Panc1 (cell line): ENCODE data around the gene HCFC1. TPM values are rescaled to one million over a fixed set of nuclear protein-coding genes. Genes with fewer than 3 reads are reported as not detected.

Experiments
- ATAC-seq: fragments of 200-7000 bp; cut with Tn5 transposase; 2 replicates; pipeline ENCODE4 v1.9.1; 2020; ENCODE audit warnings: mild to moderate bottlenecking, moderate library complexity
- BruUV-seq: library from RNA; stranded (reverse); fragments of 400-500 nt; replicated peaks from 2 replicates; lab custom pipeline; 2021; lab: Mats Ljungman, UMichigan
- CTCF ChIA-PET: fragments of 300-600 bp; sonication (Branson Sonifier 250); formaldehyde crosslinking; loops from one replicate; lab custom pipeline; 2022; ENCODE audit warnings: antibody characterized with exemption; lab: Charles Lee
- POLR2A ChIA-PET: fragments of 300-600 bp; sonication (Branson Sonifier 250); formaldehyde crosslinking; loops from one replicate; lab custom pipeline; 2022; ENCODE audit warnings: antibody characterized with exemption; lab: Charles Lee
- DNase-seq: peaks from one replicate; pipeline ENCODE4 v3.0.0-alpha.2; 2010; ENCODE audit warnings: low read depth, low spot score
- H3K27ac ChIP-seq: 2 replicates; pipeline ENCODE4 v1.5.1; 2011; ENCODE audit warnings: mild to moderate bottlenecking, low read length, inconsistent platforms
- H3K27me3 ChIP-seq: fragments of 200-500 bp; sonication (Bioruptor generic); 2 replicates; pipeline ENCODE4 v1.6.0; 2014; ENCODE audit warnings: low read length, inconsistent platforms; ENCODE audit not compliant: control insufficient read depth, insufficient read depth
- H3K36me3 ChIP-seq: fragments of 200-500 bp; sonication (Bioruptor generic); 2 replicates; pipeline ENCODE4 v1.5.1; 2014; ENCODE audit warnings: inconsistent platforms, mild to moderate bottlenecking, low read length, moderate library complexity; ENCODE audit not compliant: control insufficient read depth, insufficient read depth
- H3K4me1 ChIP-seq: 2 replicates; pipeline ENCODE4 v1.5.1; 2011; ENCODE audit warnings: inconsistent platforms, mild to moderate bottlenecking, low read length, moderate library complexity; ENCODE audit not compliant: control insufficient read depth, insufficient read depth
- H3K4me3 ChIP-seq, 2 experiments: 2 replicates each; pipeline ENCODE4 v1.5.1; 2011 to 2012; ENCODE audit warnings: low read depth in 2 of 2, low read length in 2 of 2, mild to moderate bottlenecking in 2 of 2, inconsistent platforms in 1 of 2, moderate library complexity in 1 of 2
- H3K9me3 ChIP-seq: fragments of 200-500 bp; sonication (Bioruptor generic); 2 replicates; pipeline ENCODE4 v1.5.1; 2014; ENCODE audit warnings: low read depth, mild to moderate bottlenecking, inconsistent platforms, low read length, moderate library complexity; ENCODE audit not compliant: control insufficient read depth, insufficient read depth
- CTCF ChIP-seq: fragments of 450-650 bp; IDR thresholded peaks from 2 replicates; pipeline ENCODE4 v1.5.1; 2017; ENCODE audit warnings: mild to moderate bottlenecking
- POLR2AphosphoS5 ChIP-seq: IDR thresholded peaks from 2 replicates; pipeline ENCODE4 v1.6.1; 2012; ENCODE audit warnings: mild to moderate bottlenecking, low read depth, low read length, moderate library complexity
- REST ChIP-seq, 2 experiments: IDR thresholded peaks; 2 replicates each; pipeline ENCODE4 v1.6.1; 2011 to 2012; ENCODE audit warnings: low read depth in 2 of 2, control low read depth in 1 of 2, low read length in 1 of 2, mild to moderate bottlenecking in 1 of 2, moderate library complexity in 1 of 2; ENCODE audit not compliant: insufficient read depth in 1 of 2
- SIN3A ChIP-seq: IDR thresholded peaks from 2 replicates; pipeline ENCODE4 v1.6.1; 2012; ENCODE audit warnings: low read depth, mild to moderate bottlenecking, low read length, moderate library complexity, borderline replicate concordance; ENCODE audit not compliant: insufficient read depth
- TCF7L2 ChIP-seq: IDR thresholded peaks from 2 replicates; pipeline ENCODE4 v1.6.1; 2011; ENCODE audit warnings: mild to moderate bottlenecking, low read depth, low read length, inconsistent platforms
- in situ Hi-C: cut with HindIII; loops from 2 replicates; pipeline ENCODE4 v1.10.0; 2016; ENCODE audit warnings: low sequenced_read_pairs, low pct_unique_long_range_greater_than_20kb
- intact Hi-C: fragments of 100-400 bp; cut with micrococcal nuclease; formaldehyde crosslinking; loops from one replicate; pipeline ENCODE4 v1.10.0; 2022; ENCODE audit not compliant: unreplicated experiment
- total RNA-seq: library from RNA; stranded (reverse); gene quantifications from one replicate; pipeline ENCODE4 v1.2.1, GENCODE V29; 2021; ENCODE audit not compliant: unreplicated experiment

The HCFC1 gene
- total RNA-seq, 1 experiment from 2014 or later, result 113 TPM

GRCh38 chrX:153950127-153950526 is 21.5 kb downstream of the HCFC1 start:
- TF ChIP-seq REST (IDR thresholded peaks at IDR 0.05; ENCODE audit: insufficient read depth in 1 of 2, low read depth in 2 of 2, low read length in 1 of 2) (no peak), POLR2AphosphoS5 (no peak), CTCF (no peak), TCF7L2 (no peak), SIN3A (no peak)

GRCh38 chrX:153948847-153949805 is 22.5 kb downstream of the HCFC1 start:
- ChIA-PET CTCF (interaction anchor here (4.8 kb wide), 1 partner anchor 24 kb away, joined by 45 read pairs; the partner anchor contains the start of gene ARHGAP4), POLR2A (interaction anchor here (0.5 to 1.6 kb wide), 2 partner anchors 21 kb away, joined by 3 to 5 read pairs; no protein-coding TSS in a partner anchor)

More at GRCh38 chrX:153950127-153950526, 21.5 kb downstream of the HCFC1 start:
- no peak overlapping the region for H3K4me3 ChIP-seq
- ChIA-PET POLR2A (interaction anchor here (0.5 kb wide), 1 partner anchor 20 kb away, joined by 3 read pairs; no protein-coding TSS in a partner anchor), CTCF (no interaction called here)
- no TSS peak for BruUV-seq
- H3K4me1 ChIP-seq, result peaks cover 22% of the 10 kb centered on the region
- H3K36me3 ChIP-seq, result peaks cover 2% of the 10 kb centered on the region
- ATAC-seq (no peak), DNase-seq (no peak)
- H3K27me3 ChIP-seq, result no peaks in the 10 kb centered on the region
- H3K27ac ChIP-seq, result no peak overlapping the region
- intact Hi-C loops, result no loop called here
- no peaks in the 10 kb centered on the region for H3K9me3 ChIP-seq
- in situ Hi-C loops, result no loop called here

More at GRCh38 chrX:153948847-153949805, 22.5 kb downstream of the HCFC1 start:
- TF ChIP-seq CTCF, result no peak
- no peak for TF ChIP-seq SIN3A
- no peak for TF ChIP-seq REST (IDR thresholded peaks at IDR 0.05; ENCODE audit: insufficient read depth in 1 of 2, low read depth in 2 of 2, low read length in 1 of 2)
- TF ChIP-seq TCF7L2, result no peak
- no peak for TF ChIP-seq POLR2AphosphoS5
- in situ Hi-C loops, result no loop called here
- Histone ChIP-seq H3K27me3 (no peaks in the 10 kb centered on the region), H3K27ac (peak overlapping the region; percentile 44; the same call in 1 of the 2 replicates), H3K4me1 (peaks cover 22% of the 10 kb centered on the region), H3K36me3 (peaks cover 2% of the 10 kb centered on the region), H3K9me3 (no peaks in the 10 kb centered on the region), H3K4me3 (no peak overlapping the region)
- BruUV-seq, result no TSS peak
- no peak for DNase-seq
- intact Hi-C loops, result no loop called here
- ATAC-seq, result no peak
